ENCODE data around the gene ATP1A3.
"Not testable (repeated sequence)": the region's sequence is repeated elsewhere in the genome, so short reads cannot be mapped to it uniquely, and the experiment has no call there.

Gene ATP1A3

GRCh38 chr19:41993612-41994483 is at the start of gene ATP1A3:
Gene ATP1A3, minus strand, starts transcription at chr19:41994230. Its CDS starts 154 bp downstream, at chr19:41994076.
- no peak for TF ChIP-seq CTCF (IDR thresholded peaks at IDR 0.05; ENCODE audit: low read length, missing control alignments)
- peak within 1 kb of the TSS; percentile 7 for H3K4me3 ChIP-seq (replicated peaks; ENCODE audit: low read depth, low read length)

DNA sequence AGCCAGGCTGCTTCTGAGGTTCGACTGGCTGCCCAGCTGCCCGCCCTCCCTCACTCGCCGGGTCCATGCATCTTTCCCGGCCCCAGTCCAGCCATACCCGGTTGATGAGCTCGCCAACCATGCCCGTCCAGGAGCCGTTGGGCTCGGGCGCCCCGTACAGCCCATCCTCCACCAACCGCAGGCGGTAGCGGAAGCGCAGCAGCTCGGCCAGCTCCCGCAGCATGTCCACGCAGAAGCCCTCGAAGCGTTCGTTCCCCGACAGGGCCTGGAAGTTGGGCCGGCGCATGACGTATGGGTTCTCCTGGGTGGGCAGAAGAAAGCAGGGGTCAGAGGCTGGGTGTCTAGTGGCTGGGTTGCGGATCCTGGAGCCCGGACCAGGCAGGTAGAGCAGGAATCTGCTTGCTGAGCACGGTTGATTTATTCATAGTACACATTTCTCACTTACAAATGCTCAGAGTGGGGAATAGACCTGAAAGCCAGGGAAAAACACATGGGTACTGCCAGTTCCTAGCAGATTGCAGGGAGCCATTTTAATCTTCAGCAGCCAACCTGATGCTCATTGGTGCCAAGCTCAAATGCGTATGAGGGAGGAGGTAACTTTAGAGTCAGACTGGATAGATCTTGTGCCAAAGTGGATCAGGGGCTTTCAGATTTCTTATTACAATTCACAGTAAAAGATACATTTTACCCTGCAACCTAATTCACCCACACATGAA is 48.6 kb upstream of the ATP1A3 start:
- no peak overlapping the region for H3K4me3 ChIP-seq (replicated peaks; ENCODE audit: low read depth, low read length)
- no peak for TF ChIP-seq CTCF (IDR thresholded peaks at IDR 0.05; ENCODE audit: low read length, missing control alignments)
- DNase-seq (ENCODE audit: low read depth), result no peak

More at GRCh38 chr19:41993612-41994483, at the start of gene ATP1A3:
- peak; percentile 27 for DNase-seq (ENCODE audit: low read depth)

DNA sequence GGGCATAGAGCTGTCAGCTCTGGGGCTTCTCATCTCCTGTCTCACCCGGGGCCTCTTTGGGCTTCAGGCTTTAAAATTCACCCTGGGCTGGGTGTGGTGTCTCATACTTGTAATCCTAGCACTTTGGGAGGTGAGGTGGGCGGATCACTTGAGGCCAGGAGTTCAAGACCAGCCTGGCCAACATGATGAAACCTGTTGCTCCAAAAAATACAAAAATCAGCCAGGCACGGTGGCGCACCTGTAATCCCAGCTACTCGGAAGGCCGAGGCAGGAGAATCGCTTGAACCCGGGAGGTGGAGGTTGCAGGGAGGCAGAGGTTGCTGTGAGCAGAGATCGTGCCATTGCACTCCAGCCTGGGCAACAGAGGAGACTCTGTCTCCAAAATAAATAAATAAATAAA is 46.5 kb upstream of the ATP1A3 start:
- DNase-seq (ENCODE audit: low read depth); H3K4me3 ChIP-seq (replicated peaks; ENCODE audit: low read depth, low read length): not testable (repeated sequence)

DNA sequence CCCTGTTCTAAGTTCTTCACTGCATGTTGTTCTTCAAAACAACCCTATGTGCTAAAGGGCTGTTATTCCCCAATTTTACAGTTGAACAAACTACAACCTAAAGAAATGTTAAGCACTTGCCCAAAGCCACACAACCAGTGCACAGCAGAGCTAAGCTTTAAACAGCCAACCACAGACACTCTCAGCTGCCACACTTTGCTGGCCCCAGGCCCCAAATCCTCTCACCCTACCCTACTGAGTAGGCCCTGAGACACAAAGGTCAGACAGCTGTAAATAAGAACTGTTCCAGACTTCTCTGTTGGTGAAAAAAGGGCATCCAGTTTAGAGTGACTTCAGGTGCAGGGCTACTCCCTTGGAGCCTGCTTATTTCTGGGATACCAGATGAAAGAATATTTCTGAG is 46.0 kb upstream of the ATP1A3 start:
- H3K4me3 ChIP-seq (replicated peaks; ENCODE audit: low read depth, low read length), result no peak overlapping the region
- TF ChIP-seq CTCF (IDR thresholded peaks at IDR 0.05; ENCODE audit: low read length, missing control alignments), result no peak
- no peak for DNase-seq (ENCODE audit: low read depth)

- DNase-seq (ENCODE audit: low read depth), result no peak
- no peak for TF ChIP-seq CTCF (IDR thresholded peaks at IDR 0.05; ENCODE audit: low read length, missing control alignments)
- H3K4me3 ChIP-seq (replicated peaks; ENCODE audit: low read depth, low read length), result no peak overlapping the region
Measured at GRCh38 chr19:42038666-42039065, 44.6 kb upstream of the ATP1A3 start.

DNA sequence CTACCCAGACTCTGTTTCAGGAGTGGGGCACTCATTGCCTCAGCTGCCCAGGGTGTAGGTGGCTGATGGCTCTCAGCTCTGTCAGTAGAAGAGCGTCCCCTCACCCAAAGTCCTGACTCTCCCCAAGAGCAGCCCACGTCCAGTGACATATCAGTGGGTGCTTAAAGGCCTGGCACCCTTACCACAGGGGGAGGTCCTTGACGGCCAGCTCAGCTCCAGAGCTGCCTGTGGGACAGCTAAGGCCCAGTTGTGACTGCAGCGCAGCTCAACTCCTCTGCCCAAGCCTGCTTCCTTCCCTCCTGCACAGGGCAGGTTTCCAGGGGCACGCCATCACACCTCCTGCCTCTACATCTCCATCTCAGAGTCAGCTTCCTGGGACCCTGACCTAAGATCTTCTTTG is 43.6 kb upstream of the ATP1A3 start:
- H3K4me3 ChIP-seq (replicated peaks; ENCODE audit: low read depth, low read length), result no peak overlapping the region
- no peak for DNase-seq (ENCODE audit: low read depth)
- TF ChIP-seq CTCF (IDR thresholded peaks at IDR 0.05; ENCODE audit: low read length, missing control alignments), result no peak

DNA sequence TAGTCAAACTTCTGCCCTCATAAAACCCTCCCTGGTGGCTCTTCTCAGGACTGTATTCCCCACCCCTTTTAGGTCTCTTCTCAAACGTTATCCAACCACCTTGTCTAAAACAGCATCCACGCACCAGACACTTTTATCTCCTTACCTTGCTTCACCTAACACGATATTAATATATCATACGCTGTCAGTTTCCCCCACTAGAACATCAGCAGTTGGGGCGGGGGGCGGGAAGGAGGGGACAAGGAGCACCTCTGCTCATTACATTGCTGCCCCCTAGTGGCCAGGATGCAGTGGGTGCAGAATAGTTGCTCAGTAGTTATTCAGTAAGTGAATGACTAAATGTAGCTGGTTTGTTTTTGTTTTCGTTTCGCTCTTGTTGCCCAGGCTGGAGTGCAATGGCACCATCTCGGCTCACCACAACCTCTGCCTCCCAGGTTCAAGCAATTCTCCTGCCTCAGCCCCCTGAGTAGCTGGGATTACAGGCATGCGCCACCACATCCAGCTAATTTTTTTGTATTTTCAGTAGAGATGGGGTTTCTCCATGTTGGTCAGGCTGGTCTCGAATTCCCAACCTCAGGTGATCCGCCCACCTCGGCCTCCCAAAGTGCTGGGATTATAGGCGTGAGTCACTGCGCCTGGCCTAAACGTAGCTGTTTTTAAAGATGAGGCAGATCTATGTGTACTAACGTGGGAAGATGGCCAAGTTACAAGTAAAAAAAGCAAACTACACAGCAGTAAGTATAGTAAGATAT is 40.8 kb upstream of the ATP1A3 start:
- peak; percentile 88 for TF ChIP-seq CTCF (IDR thresholded peaks at IDR 0.05; ENCODE audit: low read length, missing control alignments)
- peak; percentile 70 for DNase-seq (ENCODE audit: low read depth)
- not testable (repeated sequence) for H3K4me3 ChIP-seq (replicated peaks; ENCODE audit: low read depth, low read length)
